Measurements from ENCODE around the gene PEMT.

GRCh38 chr17:17485420-17485819 lies 106.1 kb downstream of the PEMT start:
- no peak for TF ChIP-seq EZH2 (IDR thresholded peaks at IDR 0.05; ENCODE audit: borderline replicate concordance, low read depth, low read length, poor library complexity, severe bottlenecking)
- no peak for TF ChIP-seq CTCF (conservative IDR thresholded peaks at IDR 0.05; ENCODE audit: low read depth, low read length)

Data from A673 (cell line).